MCF 10A (cell line): Measurements from ENCODE around the gene SH3BP2. TPM values are rescaled to one million over a fixed set of nuclear protein-coding genes. Genes with fewer than 3 reads are reported as not detected.

ENCODE experiments used
- BruUV-seq: library from RNA; stranded (reverse); fragments of 400-500 nt; replicated peaks from 2 replicates; lab custom pipeline; 2021; lab: Mats Ljungman, UMichigan
- CTCF ChIA-PET: fragments of 300-600 bp; sonication (Branson Sonifier 250); formaldehyde crosslinking; extraction: SDS; loops from one replicate; lab custom pipeline; 2021; ENCODE audit warnings: antibody characterized with exemption, inconsistent platforms; lab: Yijun Ruan, JAX
- POLR2A ChIA-PET: fragments of 300-600, 350-650 bp; sonication (Branson Sonifier 250); formaldehyde crosslinking; extraction: SDS; loops from one replicate; lab custom pipeline; 2020; ENCODE audit warnings: antibody characterized with exemption, inconsistent platforms; lab: Yijun Ruan, JAX
- DNase-seq: peaks from one replicate; pipeline ENCODE4 v3.0.0-alpha.2; 2018; ENCODE audit not compliant: unreplicated experiment
- H3K27ac Mint-ChIP-seq: one replicate; pipeline ENCODE4 v1.8.0; 2022; ENCODE audit warnings: mild to moderate bottlenecking, low read depth, mixed read lengths; ENCODE audit not compliant: unreplicated experiment
- H3K27me3 Mint-ChIP-seq: one replicate; pipeline ENCODE4 v1.8.0; 2022; ENCODE audit warnings: mixed read lengths; ENCODE audit not compliant: insufficient read depth, unreplicated experiment
- H3K36me3 Mint-ChIP-seq: one replicate; pipeline ENCODE4 v1.8.0; 2022; ENCODE audit warnings: mild to moderate bottlenecking, moderate library complexity, mixed read lengths; ENCODE audit not compliant: insufficient read depth, unreplicated experiment
- H3K4me1 Mint-ChIP-seq: one replicate; pipeline ENCODE4 v1.8.0; 2022; ENCODE audit warnings: mixed read lengths; ENCODE audit not compliant: insufficient read depth, unreplicated experiment
- H3K4me3 Mint-ChIP-seq: one replicate; pipeline ENCODE4 v1.8.0; 2022; ENCODE audit warnings: mild to moderate bottlenecking, moderate library complexity, mixed read lengths; ENCODE audit not compliant: unreplicated experiment
- H3K9me3 Mint-ChIP-seq: one replicate; pipeline ENCODE4 v1.8.0; 2022; ENCODE audit warnings: mixed read lengths; ENCODE audit not compliant: unreplicated experiment
- intact Hi-C: fragments of 100-400 bp; cut with micrococcal nuclease; formaldehyde crosslinking; loops from 2 replicates; pipeline ENCODE4 v1.14.1; 2022
- total RNA-seq: library from RNA; stranded (reverse); gene quantifications from 2 replicates; pipeline ENCODE4 v1.2.3, GENCODE V29; 2022
- TF ChIP-seq, protein P1 (sequence below): fragments of 200-600 bp; IDR thresholded peaks from one replicate; pipeline ENCODE4 v1.8.0; 2022; ENCODE audit warnings: antibody characterized with exemption, mild to moderate bottlenecking; ENCODE audit not compliant: unreplicated experiment

The SH3BP2 gene
- total RNA-seq, 1 experiment from 2014 or later, result 57.9 TPM

DNA sequence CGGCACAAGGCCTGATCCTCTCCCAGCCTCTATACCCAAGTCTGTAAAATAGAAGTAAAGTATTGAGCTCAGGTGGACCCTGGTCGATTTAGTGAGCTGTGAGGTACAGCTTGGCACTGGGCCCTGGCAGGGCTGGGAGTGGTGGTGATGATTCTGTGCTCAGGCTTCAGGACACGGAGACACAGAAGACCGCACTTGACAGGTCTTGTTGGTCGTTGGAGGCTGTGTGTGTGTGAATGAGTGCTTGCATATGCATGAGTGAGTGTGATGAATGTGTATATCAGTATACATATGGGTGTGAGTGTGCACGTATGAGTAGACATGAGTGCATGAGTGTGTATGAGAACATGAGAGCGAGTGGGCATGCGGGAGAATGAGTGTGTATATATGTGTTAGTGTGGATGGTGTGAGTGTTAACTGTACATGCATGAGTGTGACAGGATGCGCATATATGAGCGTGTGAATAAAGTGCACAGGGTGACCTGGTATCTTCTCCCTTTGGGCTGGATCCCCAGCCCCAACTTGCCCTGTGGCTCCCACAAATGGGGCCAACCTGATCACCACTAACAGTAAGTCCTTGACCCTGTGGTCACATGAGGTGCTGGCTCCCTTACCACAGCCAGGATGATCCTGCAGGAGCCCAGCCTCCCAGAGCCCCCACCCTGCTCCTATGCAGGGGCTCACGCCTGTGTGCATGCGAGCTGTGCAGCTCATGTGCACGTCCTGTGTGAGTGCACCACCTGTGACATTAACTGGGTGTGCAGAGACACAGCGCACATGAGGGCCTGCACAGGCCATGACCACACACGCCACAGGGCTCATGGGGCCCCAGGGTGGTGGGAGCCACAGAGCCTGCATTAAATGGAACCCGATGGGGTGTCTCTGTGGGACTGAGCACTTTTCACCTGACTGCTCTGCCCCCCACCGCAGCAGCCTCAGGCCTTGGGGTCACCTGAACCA, 20.8 kb downstream of the SH3BP2 start:
- DNase-seq, result no peak
- Mint-ChIP-seq H3K4me1 (peaks cover 14% of the 10 kb centered on the region), H3K27me3 (no peaks in the 10 kb centered on the region), H3K4me3 (no peak overlapping the region), H3K9me3 (no peaks in the 10 kb centered on the region), H3K36me3 (peaks cover 6% of the 10 kb centered on the region), H3K27ac (no peak overlapping the region)
- ChIA-PET CTCF (interaction anchor here (0.7 to 1.2 kb wide), 2 partner anchors 15 to 50 kb away, joined by 3 read pairs; no protein-coding TSS in a partner anchor), POLR2A (no interaction called here)
- intact Hi-C loops, result no loop called here
- BruUV-seq, result no TSS peak
- TF ChIP-seq, protein P1, sequence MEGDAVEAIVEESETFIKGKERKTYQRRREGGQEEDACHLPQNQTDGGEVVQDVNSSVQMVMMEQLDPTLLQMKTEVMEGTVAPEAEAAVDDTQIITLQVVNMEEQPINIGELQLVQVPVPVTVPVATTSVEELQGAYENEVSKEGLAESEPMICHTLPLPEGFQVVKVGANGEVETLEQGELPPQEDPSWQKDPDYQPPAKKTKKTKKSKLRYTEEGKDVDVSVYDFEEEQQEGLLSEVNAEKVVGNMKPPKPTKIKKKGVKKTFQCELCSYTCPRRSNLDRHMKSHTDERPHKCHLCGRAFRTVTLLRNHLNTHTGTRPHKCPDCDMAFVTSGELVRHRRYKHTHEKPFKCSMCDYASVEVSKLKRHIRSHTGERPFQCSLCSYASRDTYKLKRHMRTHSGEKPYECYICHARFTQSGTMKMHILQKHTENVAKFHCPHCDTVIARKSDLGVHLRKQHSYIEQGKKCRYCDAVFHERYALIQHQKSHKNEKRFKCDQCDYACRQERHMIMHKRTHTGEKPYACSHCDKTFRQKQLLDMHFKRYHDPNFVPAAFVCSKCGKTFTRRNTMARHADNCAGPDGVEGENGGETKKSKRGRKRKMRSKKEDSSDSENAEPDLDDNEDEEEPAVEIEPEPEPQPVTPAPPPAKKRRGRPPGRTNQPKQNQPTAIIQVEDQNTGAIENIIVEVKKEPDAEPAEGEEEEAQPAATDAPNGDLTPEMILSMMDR, result no peak

DNA sequence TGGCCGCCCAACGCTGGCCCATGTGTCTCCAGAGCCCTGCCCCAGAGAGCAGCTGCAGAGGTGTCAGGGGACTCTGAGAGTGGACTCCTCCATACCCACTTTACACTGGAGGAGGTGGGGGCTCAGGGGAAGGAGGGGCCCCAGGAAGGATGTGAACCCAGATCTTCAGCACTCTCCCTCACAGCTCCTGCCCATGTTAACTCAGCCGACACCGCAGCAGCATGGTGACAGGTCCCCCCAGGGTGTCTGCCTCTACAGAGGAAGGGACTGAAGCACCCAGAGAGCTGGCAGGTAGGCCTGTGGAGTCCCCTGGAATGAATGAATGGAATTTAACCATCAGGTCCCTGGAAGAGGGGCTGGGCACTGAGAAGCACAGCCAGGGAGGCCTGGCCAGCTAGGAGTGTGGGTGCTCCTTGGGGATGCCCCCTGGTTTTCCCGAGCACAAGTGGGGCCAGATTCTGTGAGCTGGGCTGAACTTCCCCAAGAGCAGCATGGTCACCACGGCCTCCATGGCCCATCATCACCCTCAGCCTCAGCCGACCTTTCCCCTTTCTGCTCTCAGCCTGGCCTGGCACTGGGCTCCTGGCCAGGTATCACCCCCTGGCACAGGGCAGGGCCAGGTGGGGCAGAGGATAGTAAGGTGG, 21.9 kb downstream of the SH3BP2 start:
- Mint-ChIP-seq H3K4me1 (peaks cover 19% of the 10 kb centered on the region), H3K27me3 (no peaks in the 10 kb centered on the region), H3K9me3 (no peaks in the 10 kb centered on the region), H3K27ac (no peak overlapping the region), H3K4me3 (no peak overlapping the region), H3K36me3 (peaks cover 6% of the 10 kb centered on the region)
- DNase-seq, result no peak
- BruUV-seq, result no TSS peak
- ChIA-PET CTCF (no interaction called here), POLR2A (no interaction called here)
- TF ChIP-seq, protein P1, result no peak
- intact Hi-C loops, result no loop called here

DNA sequence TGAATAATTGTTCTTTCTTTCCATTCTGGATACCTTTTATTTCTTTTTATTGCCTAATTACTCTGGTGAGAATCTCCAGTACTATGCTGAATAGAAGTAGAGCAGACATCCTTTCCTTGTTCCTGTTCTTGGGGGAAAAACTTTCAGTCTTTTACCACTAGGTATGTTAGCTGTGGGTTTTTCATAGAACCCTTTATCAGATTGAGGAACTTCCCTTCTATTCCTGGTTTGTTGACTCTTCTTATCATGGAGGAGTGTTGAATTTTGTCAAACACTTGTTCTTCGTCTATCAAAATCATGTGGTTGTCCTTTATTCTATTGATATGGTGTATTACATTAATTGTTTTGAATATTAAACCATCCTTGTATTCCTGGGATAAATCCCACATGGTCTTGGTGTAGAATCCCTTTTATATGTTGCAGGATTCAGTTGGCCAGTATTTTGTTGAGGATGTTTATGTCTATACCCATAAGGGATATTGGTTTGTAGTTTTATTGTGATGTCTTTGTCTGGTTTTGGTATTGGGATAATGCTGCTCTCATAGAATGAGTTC, 23.6 kb downstream of the SH3BP2 start:
- Mint-ChIP-seq H3K4me3 (peak overlapping the region; percentile 67), H3K27me3 (no peaks in the 10 kb centered on the region), H3K9me3 (no peaks in the 10 kb centered on the region), H3K4me1 (peaks cover 20% of the 10 kb centered on the region), H3K36me3 (peaks cover 7% of the 10 kb centered on the region), H3K27ac (peak overlapping the region; percentile 65)
- intact Hi-C loops, result no loop called here
- TF ChIP-seq, protein P1, result no peak
- DNase-seq, result no peak
- ChIA-PET CTCF (no interaction called here), POLR2A (no interaction called here)
- BruUV-seq, result no TSS peak

DNA sequence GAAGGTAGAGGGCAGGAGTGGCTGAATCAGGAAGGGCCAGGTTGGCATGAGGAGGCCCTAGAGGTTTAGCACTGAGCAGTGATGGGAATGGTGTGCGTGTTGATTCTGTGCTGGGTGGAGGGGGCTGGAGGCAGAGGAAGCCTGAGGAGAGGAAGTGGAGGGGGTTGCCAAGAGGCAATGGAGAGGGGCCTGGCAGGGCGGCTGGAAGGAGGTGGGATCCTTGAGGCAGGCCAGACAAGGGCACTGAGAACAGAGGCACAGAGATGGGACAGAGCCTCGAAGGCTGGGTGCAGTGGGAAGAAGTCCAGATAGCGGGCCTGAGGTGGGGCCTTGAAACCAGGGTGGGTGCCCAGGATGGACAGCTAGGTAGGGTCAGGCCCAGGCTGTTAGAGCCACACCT, 24.3 kb downstream of the SH3BP2 start:
- BruUV-seq, result no TSS peak
- POLR2A ChIA-PET, result interaction anchor here (0.6 to 2.9 kb wide), 4 partner anchors 12 to 45 kb away, joined by 3 to 17 read pairs (median 4); partner anchors contain the start of gene ADD1
- intact Hi-C loops, result no loop called here
- Mint-ChIP-seq H3K27ac (peak overlapping the region; percentile 65), H3K27me3 (no peaks in the 10 kb centered on the region), H3K4me3 (peak overlapping the region; percentile 67), H3K4me1 (peaks cover 15% of the 10 kb centered on the region), H3K36me3 (peaks cover 13% of the 10 kb centered on the region), H3K9me3 (no peaks in the 10 kb centered on the region)
- CTCF ChIA-PET, result no interaction called here
- DNase-seq, result no peak
- TF ChIP-seq, protein P1, result no peak
